ENCODE measurements around the gene FRMD1.

Gene FRMD1

GRCh38 chr6:168078943-168079405 is at the start of gene FRMD1:
Gene FRMD1, minus strand, starts transcription at chr6:168079212. Its CDS starts 118 bp downstream, at chr6:168079094.
- no peaks in the 10 kb centered on the region for H3K36me3 ChIP-seq (ENCODE audit: control insufficient read depth, insufficient read depth, low read length)
- no peak within 1 kb of the TSS for H3K4me3 ChIP-seq (replicated peaks; ENCODE audit: low read depth, low read length)
- H3K27me3 ChIP-seq (replicated peaks; ENCODE audit: control insufficient read depth, insufficient read depth, low read length) = no peaks in the 10 kb centered on the region
- TF ChIP-seq, protein P1, sequence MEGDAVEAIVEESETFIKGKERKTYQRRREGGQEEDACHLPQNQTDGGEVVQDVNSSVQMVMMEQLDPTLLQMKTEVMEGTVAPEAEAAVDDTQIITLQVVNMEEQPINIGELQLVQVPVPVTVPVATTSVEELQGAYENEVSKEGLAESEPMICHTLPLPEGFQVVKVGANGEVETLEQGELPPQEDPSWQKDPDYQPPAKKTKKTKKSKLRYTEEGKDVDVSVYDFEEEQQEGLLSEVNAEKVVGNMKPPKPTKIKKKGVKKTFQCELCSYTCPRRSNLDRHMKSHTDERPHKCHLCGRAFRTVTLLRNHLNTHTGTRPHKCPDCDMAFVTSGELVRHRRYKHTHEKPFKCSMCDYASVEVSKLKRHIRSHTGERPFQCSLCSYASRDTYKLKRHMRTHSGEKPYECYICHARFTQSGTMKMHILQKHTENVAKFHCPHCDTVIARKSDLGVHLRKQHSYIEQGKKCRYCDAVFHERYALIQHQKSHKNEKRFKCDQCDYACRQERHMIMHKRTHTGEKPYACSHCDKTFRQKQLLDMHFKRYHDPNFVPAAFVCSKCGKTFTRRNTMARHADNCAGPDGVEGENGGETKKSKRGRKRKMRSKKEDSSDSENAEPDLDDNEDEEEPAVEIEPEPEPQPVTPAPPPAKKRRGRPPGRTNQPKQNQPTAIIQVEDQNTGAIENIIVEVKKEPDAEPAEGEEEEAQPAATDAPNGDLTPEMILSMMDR (IDR thresholded peaks at IDR 0.05; ENCODE audit: insufficient read depth, low read length, poor library complexity, severe bottlenecking) = no peak
- DNase-seq (ENCODE audit: extremely low read depth, insufficient read length) = no peak

DNA sequence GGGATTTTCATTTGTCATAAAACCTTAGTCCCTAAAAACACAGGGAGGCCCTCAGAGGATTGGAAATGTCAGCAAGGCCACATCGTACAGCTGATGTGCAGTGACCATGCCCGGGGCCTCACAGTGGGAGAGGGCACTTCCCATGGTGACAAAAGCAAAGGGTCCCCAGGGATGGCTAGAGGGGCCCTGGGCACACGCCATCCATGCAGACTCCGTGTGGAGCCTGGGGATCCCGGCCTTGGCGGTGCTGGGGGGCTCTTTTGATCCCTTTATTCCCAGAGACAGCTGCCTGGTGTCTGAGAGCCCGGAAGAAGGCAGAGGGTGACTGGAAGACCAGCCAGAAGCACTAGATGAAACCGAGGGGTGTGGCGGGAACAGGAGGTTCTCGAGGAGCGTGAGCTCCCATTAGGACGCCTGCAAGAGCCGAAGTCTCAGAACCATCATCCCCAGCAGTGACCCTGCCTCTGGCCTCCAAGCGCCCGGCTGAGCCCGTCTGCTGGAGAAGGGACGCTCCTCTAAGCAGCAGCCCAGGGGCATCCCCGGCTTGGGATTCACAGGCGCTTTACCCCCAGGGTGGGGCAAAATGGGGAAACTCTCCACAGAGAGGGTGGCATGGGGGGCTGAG is 49.1 kb upstream of the FRMD1 start:
- H3K27me3 ChIP-seq (replicated peaks; ENCODE audit: control insufficient read depth, insufficient read depth, low read length) = no peaks in the 10 kb centered on the region
- no peak overlapping the region for H3K4me3 ChIP-seq (replicated peaks; ENCODE audit: low read depth, low read length)
- TF ChIP-seq, protein P1 (IDR thresholded peaks at IDR 0.05; ENCODE audit: insufficient read depth, low read length, poor library complexity, severe bottlenecking) = no peak
- no peak for DNase-seq (ENCODE audit: extremely low read depth, insufficient read length)
- H3K36me3 ChIP-seq (ENCODE audit: control insufficient read depth, insufficient read depth, low read length) = no peaks in the 10 kb centered on the region

- Histone ChIP-seq H3K36me3 (ENCODE audit: control insufficient read depth, insufficient read depth, low read length) (no peaks in the 10 kb centered on the region), H3K27me3 (replicated peaks; ENCODE audit: control insufficient read depth, insufficient read depth, low read length) (no peaks in the 10 kb centered on the region), H3K4me3 (replicated peaks; ENCODE audit: low read depth, low read length) (no peak overlapping the region)
- no peak for DNase-seq (ENCODE audit: extremely low read depth, insufficient read length)
- TF ChIP-seq, protein P1 (IDR thresholded peaks at IDR 0.05; ENCODE audit: insufficient read depth, low read length, poor library complexity, severe bottlenecking) = no peak
Observed at GRCh38 chr6:168127384-168127868, 48.4 kb upstream of the FRMD1 start.

DNA sequence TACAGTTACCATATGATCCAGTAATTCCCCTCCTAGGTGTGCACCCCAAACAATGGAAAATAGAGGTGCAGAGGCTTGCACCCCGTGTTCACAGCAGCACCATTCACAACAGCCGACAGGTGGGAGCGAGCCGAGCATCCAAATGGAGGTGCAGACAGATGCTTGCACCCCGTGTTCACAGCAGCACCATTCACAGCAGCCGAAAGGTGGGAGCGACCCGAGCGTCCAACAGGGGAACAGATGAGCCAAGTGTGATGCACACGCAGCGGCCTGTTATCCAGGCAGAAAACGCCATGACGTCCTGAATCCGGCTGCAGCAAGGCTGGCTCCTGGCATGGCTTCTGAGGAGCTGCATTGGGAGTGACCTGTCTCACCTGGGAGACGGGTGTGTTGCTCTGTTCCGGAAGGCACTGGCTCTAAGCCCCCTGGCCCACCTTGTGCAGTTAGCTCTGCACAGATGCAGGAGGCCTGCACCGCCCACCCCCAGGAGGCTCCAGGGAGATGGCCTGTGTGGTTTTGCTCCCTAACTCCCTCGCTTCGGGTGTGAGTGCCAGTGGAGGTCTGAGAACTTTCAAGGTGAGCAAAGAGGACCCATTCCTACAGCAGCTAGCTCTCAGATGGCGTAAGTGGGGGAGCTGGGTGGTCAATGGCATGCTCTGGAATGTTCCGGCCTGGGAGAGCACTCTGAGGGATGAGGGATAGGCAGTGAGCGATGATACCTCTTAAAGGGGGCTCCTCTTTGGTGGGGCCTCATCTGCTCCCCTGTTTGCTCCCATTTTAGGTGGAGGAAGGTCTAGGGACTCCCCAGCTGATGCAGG is 47.8 kb upstream of the FRMD1 start:
- Histone ChIP-seq H3K27me3 (replicated peaks; ENCODE audit: control insufficient read depth, insufficient read depth, low read length) (no peaks in the 10 kb centered on the region), H3K36me3 (ENCODE audit: control insufficient read depth, insufficient read depth, low read length) (no peaks in the 10 kb centered on the region), H3K4me3 (replicated peaks; ENCODE audit: low read depth, low read length) (no peak overlapping the region)
- DNase-seq (ENCODE audit: extremely low read depth, insufficient read length) = no peak
- TF ChIP-seq, protein P1 (IDR thresholded peaks at IDR 0.05; ENCODE audit: insufficient read depth, low read length, poor library complexity, severe bottlenecking) = no peak

- Histone ChIP-seq H3K27me3 (replicated peaks; ENCODE audit: control insufficient read depth, insufficient read depth, low read length) (no peaks in the 10 kb centered on the region), H3K4me3 (replicated peaks; ENCODE audit: low read depth, low read length) (no peak overlapping the region), H3K36me3 (ENCODE audit: control insufficient read depth, insufficient read depth, low read length) (no peaks in the 10 kb centered on the region)
- DNase-seq (ENCODE audit: extremely low read depth, insufficient read length) = no peak
- TF ChIP-seq, protein P1 (IDR thresholded peaks at IDR 0.05; ENCODE audit: insufficient read depth, low read length, poor library complexity, severe bottlenecking) = no peak
Observed at GRCh38 chr6:168125429-168126001, 46.5 kb upstream of the FRMD1 start.
